ENCODE measurements around the gene CIT. TPM values are rescaled to one million over a fixed set of nuclear protein-coding genes. Genes with fewer than 3 reads are reported as not detected.
"Not testable (repeated sequence)": the region's sequence is repeated elsewhere in the genome, so short reads cannot be mapped to it uniquely, and the experiment has no call there.

CIT gene
- total RNA-seq, 2 donors from 2014 or later = 12.6 to 42.4 TPM

- Histone ChIP-seq H3K27me3 (no peaks in the 10 kb centered on the region), H3K9ac (ENCODE audit: low read depth in 2 of 2, low read length in 2 of 2) (no peak overlapping the region), H3K9me3 (no peaks in the 10 kb centered on the region), H3K27ac (no peak overlapping the region), H3K36me3 (no peaks in the 10 kb centered on the region), H3K4me1 (no peaks in the 10 kb centered on the region), H3K4me3 (no peak overlapping the region)
- DNase-seq = no peak
- intact Hi-C loops (cut with DNase I) = no loop called here
- no peak for TF ChIP-seq CTCF (IDR thresholded peaks at IDR 0.05)
Measured at GRCh38 chr12:119713551-119714031, 163.5 kb downstream of the CIT start.

GRCh38 chr12:119712721-119713120 lies 164.4 kb downstream of the CIT start:
- no peaks in the 10 kb centered on the region for H3K27me3 ChIP-seq
- H3K36me3 ChIP-seq = no peaks in the 10 kb centered on the region
- H3K9ac ChIP-seq (ENCODE audit: low read depth in 2 of 2, low read length in 2 of 2) = no peak overlapping the region
- H3K27ac ChIP-seq = no peak overlapping the region
- DNase-seq = no peak
- no peaks in the 10 kb centered on the region for H3K9me3 ChIP-seq
- intact Hi-C loops (cut with DNase I) = no loop called here
- no peak for TF ChIP-seq CTCF (IDR thresholded peaks at IDR 0.05)
- H3K4me3 ChIP-seq = no peak overlapping the region
- H3K4me1 ChIP-seq = no peaks in the 10 kb centered on the region

- Histone ChIP-seq H3K4me3 (no peak overlapping the region), H3K36me3 (no peaks in the 10 kb centered on the region), H3K27ac (no peak overlapping the region), H3K9ac (ENCODE audit: low read depth in 2 of 2, low read length in 2 of 2) (no peak overlapping the region), H3K4me1 (no peaks in the 10 kb centered on the region), H3K27me3 (no peaks in the 10 kb centered on the region), H3K9me3 (no peaks in the 10 kb centered on the region)
- no peak for DNase-seq
- no peak for TF ChIP-seq CTCF (IDR thresholded peaks at IDR 0.05)
- intact Hi-C loops (cut with DNase I) = no loop called here
Measured at GRCh38 chr12:119711693-119712092, 165.4 kb downstream of the CIT start.

- Histone ChIP-seq H3K9me3 (no peaks in the 10 kb centered on the region), H3K4me3 (no peak overlapping the region), H3K9ac (ENCODE audit: low read depth in 2 of 2, low read length in 2 of 2) (no peak overlapping the region), H3K27ac (no peak overlapping the region), H3K27me3 (no peaks in the 10 kb centered on the region), H3K36me3 (no peaks in the 10 kb centered on the region), H3K4me1 (no peaks in the 10 kb centered on the region)
- TF ChIP-seq CTCF (IDR thresholded peaks at IDR 0.05) = no peak
- intact Hi-C loops (cut with DNase I) = no loop called here
- DNase-seq = no peak
Measured at GRCh38 chr12:119710965-119711551, 166.1 kb downstream of the CIT start.

- no peak for TF ChIP-seq CTCF (IDR thresholded peaks at IDR 0.05)
- intact Hi-C loops (cut with DNase I) = no loop called here
- Histone ChIP-seq H3K4me3 (no peak overlapping the region), H3K9me3 (no peaks in the 10 kb centered on the region), H3K4me1 (no peaks in the 10 kb centered on the region), H3K27ac (no peak overlapping the region), H3K9ac (ENCODE audit: low read depth in 2 of 2, low read length in 2 of 2) (no peak overlapping the region), H3K36me3 (no peaks in the 10 kb centered on the region), H3K27me3 (no peaks in the 10 kb centered on the region)
- no peak for DNase-seq
Measured at GRCh38 chr12:119710374-119710964, 166.7 kb downstream of the CIT start.

GRCh38 chr12:119706427-119706826 lies 170.7 kb downstream of the CIT start:
- H3K4me1 ChIP-seq; H3K27ac ChIP-seq; H3K4me3 ChIP-seq; H3K36me3 ChIP-seq; intact Hi-C loops (cut with DNase I); H3K9me3 ChIP-seq; H3K9ac ChIP-seq (ENCODE audit: low read depth in 2 of 2, low read length in 2 of 2); H3K27me3 ChIP-seq; DNase-seq: not testable (repeated sequence)
